Thyroid gland (tissue), 4 donors: Measurements from ENCODE around the gene ITGA5. TPM values are rescaled to one million over a fixed set of nuclear protein-coding genes. Genes with fewer than 3 reads are reported as not detected.

Experiments
- DNase-seq, 2 donors: peaks; one replicate each; pipeline ENCODE4 v3.0.0-alpha.2; 2019
- H3K27ac ChIP-seq, 3 donors: fragments of 200-600 bp; sonication (generic); 1 replicate in 2 of 3; 2 replicates in 1 of 3; pipeline ENCODE4 v1.5.1; 2016 to 2019; ENCODE audit warnings: mild to moderate bottlenecking in 1 of 3, moderate library complexity in 1 of 3
- H3K27me3 ChIP-seq: fragments of 200-600 bp; sonication (generic); one replicate; pipeline ENCODE4 v1.5.1; 2019
- H3K36me3 ChIP-seq, 2 donors: fragments of 200-600 bp; sonication (generic); one replicate each; pipeline ENCODE4 v1.5.1; 2016 to 2019
- H3K4me1 ChIP-seq, 2 donors: fragments of 200-600 bp; sonication (generic); one replicate each; pipeline ENCODE4 v1.5.1; 2017 to 2019
- H3K4me3 ChIP-seq, 3 donors: fragments of 200-600 bp; sonication (generic); replicated peaks in 1 of 3; 1 replicate in 2 of 3; 2 replicates in 1 of 3; pipeline ENCODE4 v1.5.1; 2016; ENCODE audit warnings: mild to moderate bottlenecking in 1 of 3
- H3K9me3 ChIP-seq: fragments of 200-600 bp; sonication (generic); one replicate; pipeline ENCODE4 v1.5.1; 2017
- POLR2A ChIP-seq, 2 donors: fragments of 450-650 bp; IDR thresholded peaks; one replicate each; pipeline ENCODE4 v1.6.1; 2017; ENCODE audit warnings: antibody characterized with exemption in 2 of 2, mild to moderate bottlenecking in 2 of 2, moderate library complexity in 1 of 2
- WGBS, 2 donors: methylation state at CpG; one replicate each; pipeline ENCODE4 v1.1.5; 2017; 5-methylcytosine and 5-hydroxymethylcytosine counted together
- intact Hi-C: fragments of 100-400 bp; cut with DNase I; formaldehyde crosslinking; loops from one replicate; pipeline ENCODE4 v1.15.1; 2023
- total RNA-seq, 4 donors: library from RNA; depleted of rRNA; stranded (reverse); fragments of >200 nt; gene quantifications; one replicate each; pipeline ENCODE4 v1.2.3, GENCODE V29; 2016
- TF ChIP-seq, protein P1 (sequence below), 6 experiments: fragments of 200-600 bp in 3 of 6; fragments of 450-650 bp in 3 of 6; sonication (generic) in 3 of 6; IDR thresholded peaks; one replicate each; pipeline ENCODE4 v1.5.1; 2016 to 2019; ENCODE audit warnings: antibody characterized with exemption in 6 of 6, mild to moderate bottlenecking in 2 of 6, inconsistent platforms in 1 of 6, moderate library complexity in 1 of 6

The ITGA5 gene
- 10 to 100 TPM; 40.3 to 64.5 (median 51.6) TPM for total RNA-seq

DNA sequence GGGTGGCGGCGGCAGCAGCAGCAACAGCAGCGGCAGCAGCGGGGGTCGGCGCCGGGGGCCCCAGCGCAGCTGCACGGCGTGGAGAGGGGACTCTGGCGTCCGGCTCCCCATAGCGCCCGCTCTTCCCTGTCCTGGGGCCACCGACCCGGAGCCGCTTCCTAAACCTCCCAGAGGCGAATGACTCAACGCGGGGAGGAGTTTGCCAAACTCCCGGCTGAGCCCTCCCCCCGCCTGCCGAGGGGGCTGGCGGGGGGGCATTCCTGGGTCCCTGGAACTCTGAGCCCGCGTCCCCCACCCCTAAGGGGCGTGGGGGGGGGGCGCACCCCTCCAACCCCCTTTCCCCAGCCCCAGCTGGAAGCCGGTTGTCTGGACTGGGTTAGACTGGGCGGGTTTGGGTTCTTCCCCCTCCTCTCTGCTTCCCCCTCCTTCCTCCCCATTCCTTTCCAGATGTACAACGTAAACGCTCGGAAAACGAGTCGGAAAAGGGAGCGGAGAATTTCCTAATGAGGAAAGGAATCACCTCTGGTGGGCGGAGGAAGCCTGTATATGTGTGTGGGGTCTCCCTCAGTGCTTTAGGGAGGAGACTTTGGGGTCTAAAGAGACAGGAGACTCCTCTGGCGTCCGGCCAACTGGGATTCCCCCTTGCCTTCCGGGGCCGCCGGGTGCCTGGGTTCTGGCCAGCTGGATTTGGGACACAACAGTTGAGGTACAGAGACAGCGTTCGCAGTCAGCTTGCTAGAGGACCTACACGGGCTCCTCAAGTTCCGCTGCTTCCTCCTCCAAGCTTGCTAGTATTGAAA is at the start of gene ITGA5:
TSS of gene ITGA5 (minus strand) at position 179 of the 800 bp plus-strand sequence. CDS start at position 111, 68 bp downstream.
- Histone ChIP-seq H3K27ac (peak within 1 kb of the TSS; percentile 58 to 89 (median 84)), H3K4me3 (peak within 1 kb of the TSS; percentile 77 to 88 (median 87)), H3K9me3 (no peaks in the 10 kb centered on the region), H3K36me3 (no peaks in the 10 kb centered on the region), H3K27me3 (no peaks in the 10 kb centered on the region), H3K4me1 (peaks cover 6 to 25% of the 10 kb centered on the region in 2 donors)
- intact Hi-C loops, result no loop called here
- 1 to 2% methylated on average over 15 to 22 of the region's 46 CpGs for WGBS, 2 donors
- peak; percentile 22 to 82 for TF ChIP-seq POLR2A (IDR thresholded peaks at IDR 0.05)
- TF ChIP-seq, protein P1, sequence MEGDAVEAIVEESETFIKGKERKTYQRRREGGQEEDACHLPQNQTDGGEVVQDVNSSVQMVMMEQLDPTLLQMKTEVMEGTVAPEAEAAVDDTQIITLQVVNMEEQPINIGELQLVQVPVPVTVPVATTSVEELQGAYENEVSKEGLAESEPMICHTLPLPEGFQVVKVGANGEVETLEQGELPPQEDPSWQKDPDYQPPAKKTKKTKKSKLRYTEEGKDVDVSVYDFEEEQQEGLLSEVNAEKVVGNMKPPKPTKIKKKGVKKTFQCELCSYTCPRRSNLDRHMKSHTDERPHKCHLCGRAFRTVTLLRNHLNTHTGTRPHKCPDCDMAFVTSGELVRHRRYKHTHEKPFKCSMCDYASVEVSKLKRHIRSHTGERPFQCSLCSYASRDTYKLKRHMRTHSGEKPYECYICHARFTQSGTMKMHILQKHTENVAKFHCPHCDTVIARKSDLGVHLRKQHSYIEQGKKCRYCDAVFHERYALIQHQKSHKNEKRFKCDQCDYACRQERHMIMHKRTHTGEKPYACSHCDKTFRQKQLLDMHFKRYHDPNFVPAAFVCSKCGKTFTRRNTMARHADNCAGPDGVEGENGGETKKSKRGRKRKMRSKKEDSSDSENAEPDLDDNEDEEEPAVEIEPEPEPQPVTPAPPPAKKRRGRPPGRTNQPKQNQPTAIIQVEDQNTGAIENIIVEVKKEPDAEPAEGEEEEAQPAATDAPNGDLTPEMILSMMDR (IDR thresholded peaks at IDR 0.05), result no peak
- DNase-seq, result peak; percentile 74 to 83

- Histone ChIP-seq H3K27me3 (no peaks in the 10 kb centered on the region), H3K27ac (no peak overlapping the region), H3K9me3 (no peaks in the 10 kb centered on the region), H3K36me3 (no peaks in the 10 kb centered on the region), H3K4me3 (no peak overlapping the region), H3K4me1 (peaks cover 0 to 10% of the 10 kb centered on the region in 2 donors)
- intact Hi-C loops, result no loop called here
- WGBS, 2 donors, result 70 to 72% methylated on average over 1 of the region's 1 CpG
- TF ChIP-seq, protein P1 (IDR thresholded peaks at IDR 0.05), result no peak
- no peak for TF ChIP-seq POLR2A (IDR thresholded peaks at IDR 0.05)
- no peak for DNase-seq
These were observed 46.9 kb upstream of the ITGA5 start for GRCh38 chr12:54465857-54466523.

DNA sequence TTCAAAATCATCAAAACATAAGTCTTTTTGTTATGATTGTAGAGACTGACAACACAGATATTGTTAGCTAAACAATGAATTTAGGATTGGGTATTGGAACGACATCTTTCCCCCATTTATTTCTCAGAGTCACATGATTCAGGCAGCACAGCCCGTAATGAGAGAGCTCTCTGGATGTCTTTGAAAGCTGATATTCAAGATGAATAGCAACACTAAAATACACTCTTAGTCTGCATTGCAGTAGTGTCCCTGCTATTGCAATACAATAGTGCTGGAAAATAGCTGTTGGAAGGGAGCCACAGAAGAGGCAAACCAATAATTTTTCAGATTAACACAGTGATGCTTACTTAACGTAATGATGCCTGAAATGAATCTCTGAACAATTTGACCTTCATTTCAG is 44.4 kb upstream of the ITGA5 start:
- intact Hi-C loops, result no loop called here
- H3K4me1 ChIP-seq, result peaks cover 0 to 10% of the 10 kb centered on the region in 2 donors
- TF ChIP-seq, protein P1 (IDR thresholded peaks at IDR 0.05), result no peak
- no peak for TF ChIP-seq POLR2A (IDR thresholded peaks at IDR 0.05)
- 62 to 67% methylated on average over 3 of the region's 3 CpGs for WGBS, 2 donors
- no peak overlapping the region for H3K27ac ChIP-seq
- DNase-seq, result no peak
- H3K36me3 ChIP-seq, result no peaks in the 10 kb centered on the region
- no peak overlapping the region for H3K4me3 ChIP-seq
- H3K27me3 ChIP-seq, result no peaks in the 10 kb centered on the region
- no peaks in the 10 kb centered on the region for H3K9me3 ChIP-seq

DNA sequence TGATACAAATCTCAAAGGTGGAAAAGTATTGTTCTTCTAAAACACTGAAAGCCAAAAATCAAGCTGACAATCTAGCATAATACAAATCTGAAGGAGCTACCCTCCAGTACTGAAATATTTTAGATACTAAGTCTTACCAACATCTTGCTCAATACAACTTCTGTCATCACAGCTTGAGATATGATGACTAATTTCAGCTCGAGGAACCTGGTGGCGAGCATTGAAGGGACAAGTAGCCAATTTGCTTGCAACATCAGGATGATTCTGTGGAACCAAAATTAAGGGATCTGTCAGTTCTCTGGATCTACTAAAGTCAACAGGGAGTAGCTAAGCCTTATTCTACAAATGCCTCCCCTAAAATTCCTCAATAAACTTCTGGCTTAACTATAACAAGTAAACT is 44.0 kb upstream of the ITGA5 start:
- Histone ChIP-seq H3K4me1 (peaks cover 0 to 10% of the 10 kb centered on the region in 2 donors), H3K4me3 (no peak overlapping the region), H3K9me3 (no peaks in the 10 kb centered on the region), H3K27me3 (no peaks in the 10 kb centered on the region), H3K27ac (no peak overlapping the region), H3K36me3 (no peaks in the 10 kb centered on the region)
- intact Hi-C loops, result no loop called here
- 88 to 91% methylated on average over 2 of the region's 2 CpGs for WGBS, 2 donors
- TF ChIP-seq, protein P1 (IDR thresholded peaks at IDR 0.05), result no peak
- TF ChIP-seq POLR2A (IDR thresholded peaks at IDR 0.05), result no peak
- DNase-seq, result no peak
